GM23338 (cell line): ENCODE data around the gene GNB1L. TPM values are rescaled to one million over a fixed set of nuclear protein-coding genes. Genes with fewer than 3 reads are reported as not detected.

ENCODE experiments used
- ATAC-seq: fragments of 200-7000 bp; cut with Tn5 transposase; 3 replicates; pipeline ENCODE4 v1.9.1; 2020
- DNase-seq: peaks from one replicate; pipeline ENCODE4 v3.0.0-alpha.2; 2015; ENCODE audit warnings: low spot score
- H2AFZ ChIP-seq: fragments of 200-600 bp; sonication (generic); 2 replicates; pipeline ENCODE4 v1.8.0; 2016; ENCODE audit warnings: antibody characterized with exemption, mild to moderate bottlenecking, moderate library complexity
- H3F3A ChIP-seq: fragments of 200-600 bp; sonication (generic); replicated peaks from 2 replicates; pipeline ENCODE4 v1.8.0; 2017; ENCODE audit warnings: antibody characterized with exemption, mixed run types, low read depth
- H3K27ac ChIP-seq: fragments of 200-600 bp; sonication (generic); 2 replicates; pipeline ENCODE4 v1.6.1; 2016; ENCODE audit warnings: low read depth
- H3K27me3 ChIP-seq: fragments of 200-600 bp; sonication (generic); 2 replicates; pipeline ENCODE4 v1.8.0; 2016; ENCODE audit warnings: mild to moderate bottlenecking, mixed run types, moderate library complexity; ENCODE audit not compliant: insufficient read depth
- H3K36me3 ChIP-seq: fragments of 200-600 bp; sonication (generic); 2 replicates; pipeline ENCODE4 v1.8.0; 2016; ENCODE audit warnings: mild to moderate bottlenecking; ENCODE audit not compliant: insufficient read depth
- H3K4me1 ChIP-seq: fragments of 200-600 bp; sonication (generic); 2 replicates; pipeline ENCODE4 v1.8.0; 2016; ENCODE audit warnings: mild to moderate bottlenecking, moderate library complexity; ENCODE audit not compliant: insufficient read depth
- H3K4me2 ChIP-seq: fragments of 200-600 bp; sonication (generic); 2 replicates; pipeline ENCODE4 v1.7.1; 2017; ENCODE audit warnings: mixed run types
- H3K4me3 ChIP-seq: fragments of 200-600 bp; sonication (generic); 2 replicates; pipeline ENCODE4 v1.6.1; 2016; ENCODE audit warnings: mixed run types
- H3K79me2 ChIP-seq: fragments of 200-600 bp; sonication (generic); replicated peaks from 2 replicates; pipeline ENCODE4 v1.8.0; 2017; ENCODE audit warnings: mild to moderate bottlenecking; ENCODE audit not compliant: insufficient read depth
- H3K9me2 ChIP-seq: fragments of 200-600 bp; sonication (generic); 2 replicates; pipeline ENCODE4 v1.8.0; 2017; ENCODE audit not compliant: insufficient read depth
- H4K20me1 ChIP-seq: fragments of 200-600 bp; sonication (generic); replicated peaks from 2 replicates; pipeline ENCODE4 v1.8.0; 2017; ENCODE audit warnings: mild to moderate bottlenecking; ENCODE audit not compliant: insufficient read depth
- H3K27ac Mint-ChIP-seq: 2 replicates; pipeline ENCODE4 v1.8.0; 2020; ENCODE audit warnings: inconsistent platforms, mild to moderate bottlenecking, moderate library complexity, mixed read lengths
- H3K27me3 Mint-ChIP-seq: 3 replicates; pipeline ENCODE4 v1.8.0; 2022; ENCODE audit warnings: low read depth, mild to moderate bottlenecking, moderate library complexity, mixed read lengths, inconsistent platforms; ENCODE audit not compliant: insufficient read depth, poor library complexity
- H3K36me3 Mint-ChIP-seq: 3 replicates; pipeline ENCODE4 v1.8.0; 2021; ENCODE audit warnings: low read depth, mild to moderate bottlenecking, inconsistent platforms, moderate library complexity, mixed read lengths
- H3K4me1 Mint-ChIP-seq: 3 replicates; pipeline ENCODE4 v1.8.0; 2020; ENCODE audit warnings: mild to moderate bottlenecking, inconsistent platforms, mixed read lengths
- H3K4me3 Mint-ChIP-seq: 3 replicates; pipeline ENCODE4 v1.8.0; 2021; ENCODE audit warnings: moderate library complexity, mild to moderate bottlenecking, inconsistent platforms, mixed read lengths
- H3K9me3 Mint-ChIP-seq: 3 replicates; pipeline ENCODE4 v1.8.0; 2020; ENCODE audit warnings: moderate library complexity, mild to moderate bottlenecking, inconsistent platforms, mixed read lengths
- CREB1 ChIP-seq: fragments of 250-450 bp; sonication (Bioruptor Pico); IDR thresholded peaks from 2 replicates; pipeline ENCODE4 v1.5.0; 2020; ENCODE audit warnings: low read depth, mild to moderate bottlenecking, moderate library complexity
- EZH2 ChIP-seq: fragments of 200-600 bp; sonication (generic); IDR thresholded peaks from one replicate; pipeline ENCODE4 v1.8.0; 2017; ENCODE audit warnings: antibody characterized with exemption, mild to moderate bottlenecking, low read depth; ENCODE audit not compliant: unreplicated experiment
- JUNB ChIP-seq: IDR thresholded peaks from one replicate; pipeline ENCODE4 v1.6.1; 2016; ENCODE audit warnings: antibody characterized with exemption; ENCODE audit not compliant: unreplicated experiment
- NANOG ChIP-seq: IDR thresholded peaks from 2 replicates; pipeline ENCODE4 v1.6.1; 2016; ENCODE audit warnings: antibody characterized with exemption, borderline replicate concordance
- POLR2AphosphoS5 ChIP-seq: IDR thresholded peaks from 2 replicates; pipeline ENCODE4 v1.6.1; 2016; ENCODE audit warnings: antibody characterized with exemption, low read depth
- STAT1 ChIP-seq: IDR thresholded peaks from one replicate; pipeline ENCODE4 v1.6.1; 2016; ENCODE audit warnings: antibody characterized with exemption; ENCODE audit not compliant: unreplicated experiment
- ZNF114 ChIP-seq: fragments of 250-450 bp; sonication (Bioruptor Pico); IDR thresholded peaks from 2 replicates; pipeline ENCODE4 v1.5.0; 2020; ENCODE audit warnings: mild to moderate bottlenecking, moderate library complexity
- ZNF331 ChIP-seq: fragments of 250-450 bp; sonication (Bioruptor Pico); IDR thresholded peaks from 2 replicates; pipeline ENCODE4 v1.5.0; 2020; ENCODE audit warnings: low read depth, mild to moderate bottlenecking, moderate library complexity
- polyA plus RNA-seq: library from polyadenylated mRNA; unstranded; fragments of >200 nt; fragmentation: Nextera tagmentation; extraction: Ambion mirVana; gene quantifications from 2 replicates; pipeline ENCODE4 v1.2.1, GENCODE V29; 2016
- total RNA-seq: library from RNA; depleted of rRNA; stranded (reverse); fragments of >200 nt; shearing (Covaris generic); gene quantifications from 2 replicates; pipeline ENCODE4 v1.2.3, GENCODE V29; 2014
- TF ChIP-seq, protein P1 (sequence below): fragments of 250-450 bp; sonication (Bioruptor Pico); IDR thresholded peaks from 2 replicates; pipeline ENCODE4 v1.5.0; 2020; ENCODE audit warnings: mild to moderate bottlenecking, moderate library complexity
- TF ChIP-seq, protein P2 (sequence below), 2 experiments: fragments of 200-600 bp in 1 of 2; sonication (generic) in 1 of 2; conservative IDR thresholded peaks; 2 replicates each; pipeline versions ENCODE4 v1.5.1 to v1.6.1; 2016 to 2017; ENCODE audit warnings: antibody characterized with exemption in 2 of 2, low read depth in 2 of 2, mild to moderate bottlenecking in 2 of 2, moderate library complexity in 1 of 2
- TF ChIP-seq, protein P3 (sequence below): IDR thresholded peaks from 2 replicates; pipeline ENCODE4 v1.6.1; 2016; ENCODE audit warnings: antibody characterized with exemption

GNB1L gene
- total and polyA plus RNA-seq, 2 experiments from 2014 or later, result 15.2 to 27.8 TPM

DNA sequence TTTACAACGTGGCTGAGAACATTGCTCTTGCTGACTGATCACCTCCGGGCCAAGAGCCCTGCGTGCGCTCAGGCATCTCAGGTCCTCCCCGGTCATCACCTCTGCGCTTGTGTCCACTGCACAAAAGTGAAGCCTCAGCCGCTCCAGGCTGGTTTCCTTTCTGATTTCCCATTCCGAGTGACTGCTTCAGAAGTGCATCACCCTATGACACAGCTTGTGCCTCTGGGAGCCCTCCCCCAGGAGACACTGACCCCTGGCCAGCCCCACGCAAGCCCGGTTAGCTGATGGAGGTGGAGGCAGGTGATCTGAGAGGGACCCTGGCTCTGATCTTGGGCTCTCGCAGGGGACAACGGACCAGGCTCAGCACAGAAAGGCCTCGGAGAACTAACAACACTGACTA, 38.3 kb upstream of the GNB1L start (continued):
- TF ChIP-seq, protein P1, sequence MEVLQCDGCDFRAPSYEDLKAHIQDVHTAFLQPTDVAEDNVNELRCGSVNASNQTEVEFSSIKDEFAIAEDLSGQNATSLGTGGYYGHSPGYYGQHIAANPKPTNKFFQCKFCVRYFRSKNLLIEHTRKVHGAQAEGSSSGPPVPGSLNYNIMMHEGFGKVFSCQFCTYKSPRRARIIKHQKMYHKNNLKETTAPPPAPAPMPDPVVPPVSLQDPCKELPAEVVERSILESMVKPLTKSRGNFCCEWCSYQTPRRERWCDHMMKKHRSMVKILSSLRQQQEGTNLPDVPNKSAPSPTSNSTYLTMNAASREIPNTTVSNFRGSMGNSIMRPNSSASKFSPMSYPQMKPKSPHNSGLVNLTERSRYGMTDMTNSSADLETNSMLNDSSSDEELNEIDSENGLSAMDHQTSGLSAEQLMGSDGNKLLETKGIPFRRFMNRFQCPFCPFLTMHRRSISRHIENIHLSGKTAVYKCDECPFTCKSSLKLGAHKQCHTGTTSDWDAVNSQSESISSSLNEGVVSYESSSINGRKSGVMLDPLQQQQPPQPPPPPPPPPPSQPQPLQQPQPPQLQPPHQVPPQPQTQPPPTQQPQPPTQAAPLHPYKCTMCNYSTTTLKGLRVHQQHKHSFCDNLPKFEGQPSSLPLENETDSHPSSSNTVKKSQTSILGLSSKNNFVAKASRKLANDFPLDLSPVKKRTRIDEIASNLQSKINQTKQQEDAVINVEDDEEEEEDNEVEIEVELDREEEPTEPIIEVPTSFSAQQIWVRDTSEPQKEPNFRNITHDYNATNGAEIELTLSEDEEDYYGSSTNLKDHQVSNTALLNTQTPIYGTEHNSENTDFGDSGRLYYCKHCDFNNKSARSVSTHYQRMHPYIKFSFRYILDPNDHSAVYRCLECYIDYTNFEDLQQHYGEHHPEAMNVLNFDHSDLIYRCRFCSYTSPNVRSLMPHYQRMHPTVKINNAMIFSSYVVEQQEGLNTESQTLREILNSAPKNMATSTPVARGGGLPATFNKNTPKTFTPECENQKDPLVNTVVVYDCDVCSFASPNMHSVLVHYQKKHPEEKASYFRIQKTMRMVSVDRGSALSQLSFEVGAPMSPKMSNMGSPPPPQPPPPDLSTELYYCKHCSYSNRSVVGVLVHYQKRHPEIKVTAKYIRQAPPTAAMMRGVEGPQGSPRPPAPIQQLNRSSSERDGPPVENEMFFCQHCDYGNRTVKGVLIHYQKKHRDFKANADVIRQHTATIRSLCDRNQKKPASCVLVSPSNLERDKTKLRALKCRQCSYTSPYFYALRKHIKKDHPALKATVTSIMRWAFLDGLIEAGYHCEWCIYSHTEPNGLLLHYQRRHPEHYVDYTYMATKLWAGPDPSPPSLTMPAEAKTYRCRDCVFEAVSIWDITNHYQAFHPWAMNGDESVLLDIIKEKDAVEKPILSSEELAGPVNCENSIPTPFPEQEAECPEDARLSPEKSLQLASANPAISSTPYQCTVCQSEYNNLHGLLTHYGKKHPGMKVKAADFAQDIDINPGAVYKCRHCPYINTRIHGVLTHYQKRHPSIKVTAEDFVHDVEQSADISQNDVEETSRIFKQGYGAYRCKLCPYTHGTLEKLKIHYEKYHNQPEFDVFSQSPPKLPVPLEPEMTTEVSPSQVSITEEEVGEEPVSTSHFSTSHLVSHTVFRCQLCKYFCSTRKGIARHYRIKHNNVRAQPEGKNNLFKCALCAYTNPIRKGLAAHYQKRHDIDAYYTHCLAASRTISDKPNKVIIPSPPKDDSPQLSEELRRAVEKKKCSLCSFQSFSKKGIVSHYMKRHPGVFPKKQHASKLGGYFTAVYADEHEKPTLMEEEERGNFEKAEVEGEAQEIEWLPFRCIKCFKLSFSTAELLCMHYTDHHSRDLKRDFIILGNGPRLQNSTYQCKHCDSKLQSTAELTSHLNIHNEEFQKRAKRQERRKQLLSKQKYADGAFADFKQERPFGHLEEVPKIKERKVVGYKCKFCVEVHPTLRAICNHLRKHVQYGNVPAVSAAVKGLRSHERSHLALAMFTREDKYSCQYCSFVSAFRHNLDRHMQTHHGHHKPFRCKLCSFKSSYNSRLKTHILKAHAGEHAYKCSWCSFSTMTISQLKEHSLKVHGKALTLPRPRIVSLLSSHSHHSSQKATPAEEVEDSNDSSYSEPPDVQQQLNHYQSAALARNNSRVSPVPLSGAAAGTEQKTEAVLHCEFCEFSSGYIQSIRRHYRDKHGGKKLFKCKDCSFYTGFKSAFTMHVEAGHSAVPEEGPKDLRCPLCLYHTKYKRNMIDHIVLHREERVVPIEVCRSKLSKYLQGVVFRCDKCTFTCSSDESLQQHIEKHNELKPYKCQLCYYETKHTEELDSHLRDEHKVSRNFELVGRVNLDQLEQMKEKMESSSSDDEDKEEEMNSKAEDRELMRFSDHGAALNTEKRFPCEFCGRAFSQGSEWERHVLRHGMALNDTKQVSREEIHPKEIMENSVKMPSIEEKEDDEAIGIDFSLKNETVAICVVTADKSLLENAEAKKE (CRISPR knock-in tag), result no peak
- TF ChIP-seq NANOG, result no peak

DNA sequence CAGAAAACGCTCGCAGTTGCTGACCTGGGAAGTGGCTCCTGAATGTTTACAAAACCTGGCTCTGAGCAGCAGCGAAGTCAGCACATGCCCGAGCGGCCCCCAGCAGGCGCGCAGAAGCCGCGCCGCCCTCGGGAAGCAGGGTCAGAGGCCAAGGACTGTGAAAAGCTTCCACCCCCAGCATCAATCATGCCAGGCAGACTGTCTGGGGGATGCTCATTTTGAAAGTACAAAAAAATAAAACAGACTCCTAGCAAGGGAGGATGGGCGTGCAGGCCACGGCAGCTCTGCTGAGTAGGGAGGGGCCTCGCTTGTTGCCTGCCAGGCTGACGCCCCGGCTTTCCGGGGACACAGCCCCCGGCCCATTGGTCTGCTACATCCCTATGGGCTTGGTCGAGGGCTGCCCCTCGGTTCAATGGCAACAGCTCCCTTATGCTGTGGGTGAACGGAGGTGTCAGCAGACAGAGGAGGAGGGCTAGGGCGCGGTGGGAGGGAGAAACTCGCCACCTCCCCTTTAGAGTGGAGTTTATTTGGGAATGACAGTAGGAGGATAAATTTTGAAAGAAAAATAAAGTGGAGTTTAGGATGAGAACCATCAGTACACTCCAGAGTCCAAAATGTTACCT, 37.7 kb upstream of the GNB1L start:
- Histone ChIP-seq H3K4me3 (no peak overlapping the region), H3K79me2 (no peaks in the 10 kb centered on the region), H3K36me3 (no peaks in the 10 kb centered on the region), H4K20me1 (no peaks in the 10 kb centered on the region), H3F3A (peaks cover 13% of the 10 kb centered on the region; the same call in 1 of the 2 replicates), H3K4me2 (peak overlapping the region; percentile 59; the same call in 1 of the 2 replicates), H3K27me3 (no peaks in the 10 kb centered on the region), H3K4me1 (peaks cover 20% of the 10 kb centered on the region), H3K9me2 (no peaks in the 10 kb centered on the region), H3K27ac (peak overlapping the region; percentile 69; the same call in 1 of the 2 replicates), H2AFZ (peak overlapping the region; percentile 35; the same call in 1 of the 2 replicates)
- H3K27me3 Mint-ChIP-seq, result peaks cover 16% of the 10 kb centered on the region
- DNase-seq (no peak), ATAC-seq (peak; percentile 37)
- H3K27ac Mint-ChIP-seq, result no peak overlapping the region
- no peaks in the 10 kb centered on the region for H3K9me3 Mint-ChIP-seq
- peaks cover 31% of the 10 kb centered on the region for H3K4me1 Mint-ChIP-seq
- no peaks in the 10 kb centered on the region for H3K36me3 Mint-ChIP-seq
- no peak overlapping the region; the same call in 2 of the 3 replicates for H3K4me3 Mint-ChIP-seq
- TF ChIP-seq ZNF331 (CRISPR knock-in tag), result no peak
- TF ChIP-seq, protein P2, sequence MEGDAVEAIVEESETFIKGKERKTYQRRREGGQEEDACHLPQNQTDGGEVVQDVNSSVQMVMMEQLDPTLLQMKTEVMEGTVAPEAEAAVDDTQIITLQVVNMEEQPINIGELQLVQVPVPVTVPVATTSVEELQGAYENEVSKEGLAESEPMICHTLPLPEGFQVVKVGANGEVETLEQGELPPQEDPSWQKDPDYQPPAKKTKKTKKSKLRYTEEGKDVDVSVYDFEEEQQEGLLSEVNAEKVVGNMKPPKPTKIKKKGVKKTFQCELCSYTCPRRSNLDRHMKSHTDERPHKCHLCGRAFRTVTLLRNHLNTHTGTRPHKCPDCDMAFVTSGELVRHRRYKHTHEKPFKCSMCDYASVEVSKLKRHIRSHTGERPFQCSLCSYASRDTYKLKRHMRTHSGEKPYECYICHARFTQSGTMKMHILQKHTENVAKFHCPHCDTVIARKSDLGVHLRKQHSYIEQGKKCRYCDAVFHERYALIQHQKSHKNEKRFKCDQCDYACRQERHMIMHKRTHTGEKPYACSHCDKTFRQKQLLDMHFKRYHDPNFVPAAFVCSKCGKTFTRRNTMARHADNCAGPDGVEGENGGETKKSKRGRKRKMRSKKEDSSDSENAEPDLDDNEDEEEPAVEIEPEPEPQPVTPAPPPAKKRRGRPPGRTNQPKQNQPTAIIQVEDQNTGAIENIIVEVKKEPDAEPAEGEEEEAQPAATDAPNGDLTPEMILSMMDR (conservative IDR thresholded peaks at IDR 0.05; ENCODE audit: low read depth in 2 of 2), result no peak
- TF ChIP-seq, protein P3, sequence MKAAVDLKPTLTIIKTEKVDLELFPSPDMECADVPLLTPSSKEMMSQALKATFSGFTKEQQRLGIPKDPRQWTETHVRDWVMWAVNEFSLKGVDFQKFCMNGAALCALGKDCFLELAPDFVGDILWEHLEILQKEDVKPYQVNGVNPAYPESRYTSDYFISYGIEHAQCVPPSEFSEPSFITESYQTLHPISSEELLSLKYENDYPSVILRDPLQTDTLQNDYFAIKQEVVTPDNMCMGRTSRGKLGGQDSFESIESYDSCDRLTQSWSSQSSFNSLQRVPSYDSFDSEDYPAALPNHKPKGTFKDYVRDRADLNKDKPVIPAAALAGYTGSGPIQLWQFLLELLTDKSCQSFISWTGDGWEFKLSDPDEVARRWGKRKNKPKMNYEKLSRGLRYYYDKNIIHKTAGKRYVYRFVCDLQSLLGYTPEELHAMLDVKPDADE, result no peak
- TF ChIP-seq STAT1, result no peak
- TF ChIP-seq CREB1 (CRISPR knock-in tag), result no peak
- TF ChIP-seq ZNF114 (CRISPR knock-in tag), result no peak
- no peak for TF ChIP-seq JUNB
- TF ChIP-seq NANOG, result no peak
- no peak for TF ChIP-seq POLR2AphosphoS5
- TF ChIP-seq EZH2, result no peak
